Measurements from ENCODE around the gene ZGRF1.

- no peak for TF ChIP-seq EZH2 (IDR thresholded peaks at IDR 0.05; ENCODE audit: borderline replicate concordance, low read length)
- TF ChIP-seq, protein P1, sequence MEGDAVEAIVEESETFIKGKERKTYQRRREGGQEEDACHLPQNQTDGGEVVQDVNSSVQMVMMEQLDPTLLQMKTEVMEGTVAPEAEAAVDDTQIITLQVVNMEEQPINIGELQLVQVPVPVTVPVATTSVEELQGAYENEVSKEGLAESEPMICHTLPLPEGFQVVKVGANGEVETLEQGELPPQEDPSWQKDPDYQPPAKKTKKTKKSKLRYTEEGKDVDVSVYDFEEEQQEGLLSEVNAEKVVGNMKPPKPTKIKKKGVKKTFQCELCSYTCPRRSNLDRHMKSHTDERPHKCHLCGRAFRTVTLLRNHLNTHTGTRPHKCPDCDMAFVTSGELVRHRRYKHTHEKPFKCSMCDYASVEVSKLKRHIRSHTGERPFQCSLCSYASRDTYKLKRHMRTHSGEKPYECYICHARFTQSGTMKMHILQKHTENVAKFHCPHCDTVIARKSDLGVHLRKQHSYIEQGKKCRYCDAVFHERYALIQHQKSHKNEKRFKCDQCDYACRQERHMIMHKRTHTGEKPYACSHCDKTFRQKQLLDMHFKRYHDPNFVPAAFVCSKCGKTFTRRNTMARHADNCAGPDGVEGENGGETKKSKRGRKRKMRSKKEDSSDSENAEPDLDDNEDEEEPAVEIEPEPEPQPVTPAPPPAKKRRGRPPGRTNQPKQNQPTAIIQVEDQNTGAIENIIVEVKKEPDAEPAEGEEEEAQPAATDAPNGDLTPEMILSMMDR (conservative IDR thresholded peaks at IDR 0.05 in 1 of 2, IDR thresholded peaks at IDR 0.05 in 1 of 2; ENCODE audit: extremely low read depth in 1 of 2, insufficient read depth in 1 of 2, low read depth in 1 of 2, low read length in 2 of 2), result no peak
These were observed 9.0 kb upstream of the ZGRF1 start for GRCh38 chr4:112645541-112646329.

All from mammary epithelial cell (primary cell).